Breast epithelium (tissue), 4 donors: ENCODE results near the gene OR14C36. TPM values are rescaled to one million over a fixed set of nuclear protein-coding genes. Genes with fewer than 3 reads are reported as not detected.

Experiments used
- DNase-seq, 2 donors: peaks; one replicate each; pipeline ENCODE4 v3.0.0-alpha.2; 2019; ENCODE audit warnings: low spot score in 2 of 2
- H3K27ac ChIP-seq, 2 donors: fragments of 200-600 bp; sonication (generic) in 1 of 2; one replicate each; pipeline ENCODE4 v1.5.1; 2016 to 2019; ENCODE audit warnings: mild to moderate bottlenecking in 1 of 2
- H3K27me3 ChIP-seq, 2 donors: fragments of 200-600 bp; sonication (generic) in 1 of 2; one replicate each; pipeline versions ENCODE4 v1.5.1 to v1.6.0; 2017 to 2019; ENCODE audit warnings: control low read depth in 1 of 2, mild to moderate bottlenecking in 1 of 2
- H3K36me3 ChIP-seq: fragments of 200-600 bp; one replicate; pipeline ENCODE4 v1.5.1; 2019
- H3K4me1 ChIP-seq, 2 donors: fragments of 200-600 bp; sonication (generic); one replicate each; pipeline ENCODE4 v1.5.1; 2016 to 2019; ENCODE audit warnings: control low read depth in 1 of 2
- H3K4me3 ChIP-seq, 3 donors: fragments of 200-600 bp; sonication (generic); 1 replicate in 2 of 3; 2 replicates in 1 of 3; pipeline ENCODE4 v1.5.1; 2016 to 2019; ENCODE audit warnings: mild to moderate bottlenecking in 3 of 3, moderate library complexity in 2 of 3
- H3K9me3 ChIP-seq, 2 donors: fragments of 200-600 bp; sonication (generic) in 1 of 2; one replicate each; pipeline ENCODE4 v1.5.1; 2016 to 2019; ENCODE audit warnings: control low read depth in 1 of 2
- POLR2A ChIP-seq: fragments of 450-650 bp; IDR thresholded peaks from one replicate; pipeline ENCODE4 v1.6.1; 2016; ENCODE audit warnings: antibody characterized with exemption, mild to moderate bottlenecking, moderate library complexity
- POLR2AphosphoS5 ChIP-seq, 3 donors: sonication (generic); formaldehyde crosslinking; IDR thresholded peaks; one replicate each; pipeline ENCODE4 v1.6.1; 2017; ENCODE audit warnings: antibody characterized with exemption in 3 of 3
- intact Hi-C: fragments of 100-400 bp; cut with DNase I; formaldehyde crosslinking; loops from one replicate; pipeline ENCODE4 v1.15.1; 2023; ENCODE audit warnings: low total_unique reads
- total RNA-seq, 3 donors: library from RNA; depleted of rRNA; stranded (reverse); fragments of >200 nt; gene quantifications; one replicate each; pipeline ENCODE4 v1.1.0, GENCODE V29; 2016
- TF ChIP-seq, protein P1 (sequence below), 3 donors: fragments of 450-650 bp; IDR thresholded peaks; one replicate each; pipeline ENCODE4 v1.5.1; 2016 to 2017; ENCODE audit warnings: antibody characterized with exemption in 3 of 3, mild to moderate bottlenecking in 3 of 3, moderate library complexity in 3 of 3

Gene OR14C36
- total RNA-seq, 3 donors from 2014 or later, result not detected

DNA sequence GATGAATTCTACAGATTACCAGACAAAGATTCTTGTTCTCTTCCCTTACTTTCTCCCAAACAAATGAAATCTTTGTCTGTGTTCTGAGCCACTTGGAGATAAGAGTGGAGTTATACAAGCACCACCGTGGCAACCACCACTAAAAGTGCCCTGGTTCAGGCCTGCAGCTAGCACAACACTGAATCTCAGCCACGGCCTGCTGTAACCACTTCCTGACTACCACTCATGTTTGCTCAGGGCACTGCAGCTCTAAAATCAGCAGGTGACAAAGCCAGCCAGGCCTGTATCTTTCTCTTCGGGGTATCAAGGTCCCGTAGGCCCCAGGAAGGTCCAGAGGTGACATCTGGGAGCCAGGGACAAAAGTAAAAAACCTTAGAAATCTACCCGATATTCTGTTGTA lies 23.8 kb downstream of the OR14C36 start:
- no peak overlapping the region for H3K4me3 ChIP-seq
- H3K36me3 ChIP-seq, result no peaks in the 10 kb centered on the region
- TF ChIP-seq POLR2AphosphoS5 (IDR thresholded peaks at IDR 0.05), result no peak
- TF ChIP-seq, protein P1, sequence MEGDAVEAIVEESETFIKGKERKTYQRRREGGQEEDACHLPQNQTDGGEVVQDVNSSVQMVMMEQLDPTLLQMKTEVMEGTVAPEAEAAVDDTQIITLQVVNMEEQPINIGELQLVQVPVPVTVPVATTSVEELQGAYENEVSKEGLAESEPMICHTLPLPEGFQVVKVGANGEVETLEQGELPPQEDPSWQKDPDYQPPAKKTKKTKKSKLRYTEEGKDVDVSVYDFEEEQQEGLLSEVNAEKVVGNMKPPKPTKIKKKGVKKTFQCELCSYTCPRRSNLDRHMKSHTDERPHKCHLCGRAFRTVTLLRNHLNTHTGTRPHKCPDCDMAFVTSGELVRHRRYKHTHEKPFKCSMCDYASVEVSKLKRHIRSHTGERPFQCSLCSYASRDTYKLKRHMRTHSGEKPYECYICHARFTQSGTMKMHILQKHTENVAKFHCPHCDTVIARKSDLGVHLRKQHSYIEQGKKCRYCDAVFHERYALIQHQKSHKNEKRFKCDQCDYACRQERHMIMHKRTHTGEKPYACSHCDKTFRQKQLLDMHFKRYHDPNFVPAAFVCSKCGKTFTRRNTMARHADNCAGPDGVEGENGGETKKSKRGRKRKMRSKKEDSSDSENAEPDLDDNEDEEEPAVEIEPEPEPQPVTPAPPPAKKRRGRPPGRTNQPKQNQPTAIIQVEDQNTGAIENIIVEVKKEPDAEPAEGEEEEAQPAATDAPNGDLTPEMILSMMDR (IDR thresholded peaks at IDR 0.05), result no peak
- no peak for TF ChIP-seq POLR2A
- H3K27ac ChIP-seq, result no peak overlapping the region
- H3K4me1 ChIP-seq, result no peaks in the 10 kb centered on the region
- DNase-seq, result no peak
- no peaks in the 10 kb centered on the region for H3K27me3 ChIP-seq
- intact Hi-C loops, result no loop called here
- H3K9me3 ChIP-seq, result peaks cover 0 to 8% of the 10 kb centered on the region in 2 donors

DNA sequence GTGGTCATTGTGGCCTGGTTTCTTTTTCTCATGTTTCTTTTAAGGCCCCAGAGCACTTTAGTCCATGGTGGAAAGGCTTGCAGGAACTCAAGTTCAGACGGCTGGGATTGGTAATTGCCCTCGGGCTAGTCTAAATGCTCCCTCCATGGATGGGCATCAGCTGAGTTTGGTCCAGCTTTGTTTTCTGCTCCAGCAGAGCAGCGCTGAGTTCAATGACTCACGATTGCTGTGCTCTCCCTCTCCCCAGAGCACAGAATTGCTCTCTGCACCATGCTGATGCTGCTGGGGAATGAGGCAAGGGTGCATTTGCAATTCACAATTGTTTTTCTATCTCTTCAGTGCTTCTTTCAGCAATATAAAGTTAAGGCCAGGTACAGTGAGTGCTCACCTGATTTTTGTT lies 25.2 kb downstream of the OR14C36 start:
- Histone ChIP-seq H3K9me3 (peaks cover 0 to 8% of the 10 kb centered on the region in 2 donors), H3K4me1 (no peaks in the 10 kb centered on the region), H3K27me3 (no peaks in the 10 kb centered on the region), H3K27ac (no peak overlapping the region), H3K36me3 (no peaks in the 10 kb centered on the region), H3K4me3 (no peak overlapping the region)
- intact Hi-C loops, result no loop called here
- no peak for DNase-seq
- TF ChIP-seq, protein P1 (IDR thresholded peaks at IDR 0.05), result no peak
- TF ChIP-seq POLR2A (no peak), POLR2AphosphoS5 (IDR thresholded peaks at IDR 0.05) (no peak)

DNA sequence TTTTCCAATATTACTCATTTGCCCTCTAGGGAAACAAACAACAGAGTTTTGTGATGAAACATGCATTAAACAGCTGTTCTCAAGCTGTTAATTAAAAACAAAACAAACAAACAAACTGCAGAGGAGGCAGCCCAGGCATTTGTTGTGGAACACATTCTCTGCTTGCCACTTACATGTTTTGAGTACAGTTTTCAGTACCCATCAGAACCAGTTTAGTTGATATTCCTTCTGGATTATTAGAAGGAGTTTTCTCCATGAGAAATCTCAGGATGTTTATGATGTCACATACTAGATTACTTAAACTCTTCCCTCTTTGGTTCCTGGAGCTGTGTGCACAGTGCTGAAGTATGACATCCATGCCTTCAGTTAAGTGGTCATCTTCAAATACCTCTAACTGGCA lies 26.9 kb downstream of the OR14C36 start, which contains the start of gene OR2T6:
Gene OR2T6, plus strand, starts transcription at position 301 of the 400 bp plus-strand sequence. CDS start 11,863 bp downstream, outside the sequence.
- peaks cover 0 to 8% of the 10 kb centered on the region in 2 donors for H3K9me3 ChIP-seq
- H3K4me1 ChIP-seq, result no peaks in the 10 kb centered on the region
- no peak for DNase-seq
- H3K27me3 ChIP-seq, result no peaks in the 10 kb centered on the region
- intact Hi-C loops, result no loop called here
- H3K27ac ChIP-seq, result no peak within 1 kb of the TSS
- H3K4me3 ChIP-seq, result no peak within 1 kb of the TSS
- TF ChIP-seq, protein P1 (IDR thresholded peaks at IDR 0.05), result no peak
- no peak for TF ChIP-seq POLR2AphosphoS5 (IDR thresholded peaks at IDR 0.05)
- TF ChIP-seq POLR2A, result no peak
- no peaks in the 10 kb centered on the region for H3K36me3 ChIP-seq

DNA sequence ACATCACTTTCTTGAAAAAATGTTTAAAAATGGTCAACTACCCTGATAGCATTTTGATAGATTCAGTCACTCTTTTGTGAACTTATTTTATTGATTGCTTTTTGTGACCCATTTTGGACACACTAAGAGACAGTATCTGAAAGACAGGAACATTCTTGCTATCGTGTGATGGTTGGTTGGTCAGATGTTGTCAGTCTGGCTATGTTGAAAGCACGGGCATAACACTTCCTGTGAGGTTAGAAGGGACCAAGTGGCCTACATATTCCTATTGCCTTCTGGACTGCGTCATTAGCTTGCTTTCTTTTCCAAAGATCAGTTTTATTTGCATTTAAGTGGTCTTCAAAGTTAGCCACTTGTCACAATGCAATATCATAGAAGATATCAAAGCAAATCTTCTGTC lies 28.3 kb downstream of the OR14C36 start:
- no peak overlapping the region for H3K4me3 ChIP-seq
- H3K9me3 ChIP-seq, result peaks cover 0 to 7% of the 10 kb centered on the region in 2 donors
- no peaks in the 10 kb centered on the region for H3K27me3 ChIP-seq
- intact Hi-C loops, result no loop called here
- no peak for DNase-seq
- no peaks in the 10 kb centered on the region for H3K4me1 ChIP-seq
- H3K27ac ChIP-seq, result no peak overlapping the region
- H3K36me3 ChIP-seq, result no peaks in the 10 kb centered on the region
- no peak for TF ChIP-seq POLR2A
- TF ChIP-seq POLR2AphosphoS5 (IDR thresholded peaks at IDR 0.05), result no peak
- TF ChIP-seq, protein P1 (IDR thresholded peaks at IDR 0.05), result no peak

DNA sequence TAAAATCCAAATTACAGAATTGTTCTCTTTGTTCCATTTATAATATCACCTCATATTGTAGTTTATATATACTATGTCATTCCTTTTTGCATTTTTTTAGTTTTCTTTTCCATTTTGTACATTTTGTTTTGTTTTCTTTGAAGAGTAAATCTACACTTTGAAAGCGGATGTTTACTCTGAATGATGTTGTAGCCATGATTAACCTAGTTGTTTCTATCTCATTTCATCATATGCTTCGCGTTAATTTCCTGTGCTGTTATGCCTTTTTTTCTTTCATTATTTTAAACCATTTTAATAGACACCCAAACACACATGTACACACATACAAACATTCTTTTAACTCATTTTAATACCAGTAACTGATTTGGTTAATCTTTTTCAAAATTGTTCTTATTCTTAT lies 32.3 kb downstream of the OR14C36 start:
- Histone ChIP-seq H3K36me3 (no peaks in the 10 kb centered on the region), H3K9me3 (no peaks in the 10 kb centered on the region), H3K27me3 (no peaks in the 10 kb centered on the region), H3K4me1 (no peaks in the 10 kb centered on the region), H3K4me3 (no peak overlapping the region), H3K27ac (no peak overlapping the region)
- no peak for TF ChIP-seq POLR2AphosphoS5 (IDR thresholded peaks at IDR 0.05)
- TF ChIP-seq POLR2A, result no peak
- TF ChIP-seq, protein P1 (IDR thresholded peaks at IDR 0.05), result no peak
- no peak for DNase-seq
- intact Hi-C loops, result no loop called here
